GM06990 (cell line): Measurements from ENCODE around the gene NDUFS6.

Experiments used
- DNase-seq: peaks from one replicate; pipeline ENCODE4 v3.0.0-alpha.2; 2011; ENCODE audit not compliant: insufficient read length; ENCODE audit errors: extremely low read depth
- H3K27me3 ChIP-seq: replicated peaks from 2 replicates; pipeline ENCODE4 v1.6.0; 2011; ENCODE audit warnings: low read length; ENCODE audit not compliant: control insufficient read depth, insufficient read depth
- H3K36me3 ChIP-seq: 2 replicates; pipeline ENCODE4 v1.5.1; 2011; ENCODE audit warnings: low read length; ENCODE audit not compliant: control insufficient read depth, insufficient read depth
- H3K4me3 ChIP-seq: replicated peaks from 2 replicates; pipeline ENCODE4 v1.5.1; 2011; ENCODE audit warnings: low read depth, mild to moderate bottlenecking, control low read depth, low read length
- CTCF ChIP-seq: IDR thresholded peaks from 2 replicates; pipeline ENCODE4 v1.5.1; 2011; ENCODE audit warnings: low read length, control low read depth, mild to moderate bottlenecking, inconsistent platforms; ENCODE audit not compliant: insufficient read depth, poor library complexity, severe bottlenecking

The NDUFS6 gene

GRCh38 chr5:1836176-1836890 is 35.1 kb downstream of the NDUFS6 start:
- H3K36me3 ChIP-seq: no peaks in the 10 kb centered on the region
- peaks cover 1% of the 10 kb centered on the region; the same call in 1 of the 2 replicates for H3K27me3 ChIP-seq
- TF ChIP-seq CTCF: no peak
- no peak overlapping the region for H3K4me3 ChIP-seq
- DNase-seq: no peak

GRCh38 chr5:1836891-1837880 is 36.0 kb downstream of the NDUFS6 start:
- Histone ChIP-seq H3K27me3 (peaks cover 1% of the 10 kb centered on the region; the same call in 1 of the 2 replicates), H3K4me3 (no peak overlapping the region), H3K36me3 (no peaks in the 10 kb centered on the region)
- no peak for DNase-seq
- TF ChIP-seq CTCF: no peak

GRCh38 chr5:1838013-1838412 is 36.8 kb downstream of the NDUFS6 start:
- peaks cover 1% of the 10 kb centered on the region; the same call in 1 of the 2 replicates for H3K27me3 ChIP-seq

GRCh38 chr5:1840071-1840547 is 38.9 kb downstream of the NDUFS6 start:
- no peak for TF ChIP-seq CTCF
- H3K27me3 ChIP-seq: peaks cover 1% of the 10 kb centered on the region

More at GRCh38 chr5:1838013-1838412, 36.8 kb downstream of the NDUFS6 start:
- Histone ChIP-seq H3K4me3 (no peak overlapping the region), H3K36me3 (no peaks in the 10 kb centered on the region)
- no peak for TF ChIP-seq CTCF
- DNase-seq: no peak

GRCh38 chr5:1840741-1841521 is 39.7 kb downstream of the NDUFS6 start:
- H3K36me3 ChIP-seq: no peaks in the 10 kb centered on the region
- no peak for TF ChIP-seq CTCF
- no peak for DNase-seq
- H3K4me3 ChIP-seq: no peak overlapping the region
- peaks cover 1% of the 10 kb centered on the region for H3K27me3 ChIP-seq

More at GRCh38 chr5:1840071-1840547, 38.9 kb downstream of the NDUFS6 start:
- no peak for DNase-seq
- Histone ChIP-seq H3K36me3 (no peaks in the 10 kb centered on the region), H3K4me3 (no peak overlapping the region)
